ENCODE data around the gene TERB1. TPM values are rescaled to one million over a fixed set of nuclear protein-coding genes. Genes with fewer than 3 reads are reported as not detected.

The TERB1 gene
- total RNA-seq = under 1 TPM; 0.13 to 0.34 TPM

GRCh38 chr16:66801320-66802105 is at the start of gene TERB1:
TERB1 (minus strand) TSS chr16:66801584; CDS start chr16:66796798, 4,786 bp downstream.
- H3K4me3 Mint-ChIP-seq = no peak within 1 kb of the TSS
- peaks cover 51% of the 10 kb centered on the region for H3K36me3 Mint-ChIP-seq (ENCODE audit: low read depth)

GRCh38 chr16:66850115-66850815 is 48.9 kb upstream of the TERB1 start:
- H3K27me3 Mint-ChIP-seq = peaks cover 16% of the 10 kb centered on the region
- no peak for ATAC-seq (replicated peaks)
- no peak overlapping the region for H3K27ac Mint-ChIP-seq

More at GRCh38 chr16:66801320-66802105, at the start of gene TERB1:
- ATAC-seq (replicated peaks) = no peak
- Mint-ChIP-seq H3K27me3 (no peaks in the 10 kb centered on the region), H3K27ac (no peak within 1 kb of the TSS), H3K4me1 (no peaks in the 10 kb centered on the region), H3K9me3 (no peaks in the 10 kb centered on the region)

GRCh38 chr16:66849549-66849948 is 48.2 kb upstream of the TERB1 start:
- H3K9me3 Mint-ChIP-seq = no peaks in the 10 kb centered on the region
- H3K27me3 Mint-ChIP-seq = peaks cover 19% of the 10 kb centered on the region
- no peaks in the 10 kb centered on the region for H3K4me1 Mint-ChIP-seq
- ATAC-seq (replicated peaks) = no peak
- no peak overlapping the region for H3K4me3 Mint-ChIP-seq
- H3K36me3 Mint-ChIP-seq (ENCODE audit: low read depth) = no peaks in the 10 kb centered on the region
- H3K27ac Mint-ChIP-seq = no peak overlapping the region

More at GRCh38 chr16:66850115-66850815, 48.9 kb upstream of the TERB1 start:
- H3K36me3 Mint-ChIP-seq (ENCODE audit: low read depth) = no peaks in the 10 kb centered on the region
- H3K4me1 Mint-ChIP-seq = no peaks in the 10 kb centered on the region
- no peak overlapping the region for H3K4me3 Mint-ChIP-seq
- no peaks in the 10 kb centered on the region for H3K9me3 Mint-ChIP-seq

GRCh38 chr16:66849021-66849420 is 47.6 kb upstream of the TERB1 start:
- Mint-ChIP-seq H3K4me1 (no peaks in the 10 kb centered on the region), H3K27ac (no peak overlapping the region), H3K4me3 (no peak overlapping the region), H3K27me3 (peaks cover 20% of the 10 kb centered on the region), H3K9me3 (no peaks in the 10 kb centered on the region), H3K36me3 (ENCODE audit: low read depth) (no peaks in the 10 kb centered on the region)
- no peak for ATAC-seq (replicated peaks)

DNA sequence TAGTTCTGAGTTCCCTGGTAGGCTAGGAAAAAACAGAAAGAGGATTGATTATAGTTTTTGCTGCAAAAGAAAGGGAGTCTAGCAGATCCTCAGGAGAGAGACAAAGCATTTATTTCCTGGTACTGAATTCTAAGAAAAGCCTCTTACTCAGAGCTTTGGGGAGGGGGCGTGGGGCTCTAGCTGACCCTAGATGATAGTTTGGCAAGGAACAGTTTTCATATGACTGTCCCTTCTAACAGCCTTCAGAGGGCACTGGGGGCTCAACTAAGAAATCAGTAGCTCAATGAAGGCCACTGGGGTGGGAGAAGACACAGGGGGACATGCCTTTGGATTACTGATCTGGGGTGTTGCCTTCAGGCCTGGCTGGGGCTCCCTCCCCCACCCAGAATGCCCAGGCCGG is 46.8 kb upstream of the TERB1 start:
- Mint-ChIP-seq H3K9me3 (no peaks in the 10 kb centered on the region), H3K27ac (peak overlapping the region; percentile 66), H3K27me3 (peaks cover 26% of the 10 kb centered on the region), H3K36me3 (ENCODE audit: low read depth) (no peaks in the 10 kb centered on the region), H3K4me3 (no peak overlapping the region), H3K4me1 (no peaks in the 10 kb centered on the region)
- peak; percentile 34 for ATAC-seq (replicated peaks)

- no peak for ATAC-seq (replicated peaks)
- Mint-ChIP-seq H3K27me3 (peaks cover 31% of the 10 kb centered on the region), H3K9me3 (no peaks in the 10 kb centered on the region), H3K27ac (peak overlapping the region; percentile 66), H3K4me1 (no peaks in the 10 kb centered on the region), H3K4me3 (no peak overlapping the region), H3K36me3 (ENCODE audit: low read depth) (no peaks in the 10 kb centered on the region)
Observed at GRCh38 chr16:66847533-66848067, 46.2 kb upstream of the TERB1 start.

DNA sequence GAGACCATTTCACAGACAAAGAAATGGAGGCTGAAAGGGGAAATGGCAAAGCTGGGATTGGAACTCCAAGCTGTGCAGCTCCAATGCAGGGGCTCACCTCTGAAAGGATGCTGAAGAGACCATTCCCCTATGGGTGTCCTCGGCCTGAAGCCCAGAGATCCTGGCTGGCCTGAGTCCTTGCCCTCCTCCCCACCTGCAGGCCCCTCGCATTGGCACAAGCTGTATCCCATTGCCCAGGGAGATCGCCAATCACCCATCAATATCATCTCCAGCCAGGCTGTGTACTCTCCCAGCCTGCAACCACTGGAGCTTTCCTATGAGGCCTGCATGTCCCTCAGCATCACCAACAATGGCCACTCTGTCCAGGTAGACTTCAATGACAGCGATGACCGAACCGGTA is 45.4 kb upstream of the TERB1 start:
- H3K9me3 Mint-ChIP-seq = no peaks in the 10 kb centered on the region

DNA sequence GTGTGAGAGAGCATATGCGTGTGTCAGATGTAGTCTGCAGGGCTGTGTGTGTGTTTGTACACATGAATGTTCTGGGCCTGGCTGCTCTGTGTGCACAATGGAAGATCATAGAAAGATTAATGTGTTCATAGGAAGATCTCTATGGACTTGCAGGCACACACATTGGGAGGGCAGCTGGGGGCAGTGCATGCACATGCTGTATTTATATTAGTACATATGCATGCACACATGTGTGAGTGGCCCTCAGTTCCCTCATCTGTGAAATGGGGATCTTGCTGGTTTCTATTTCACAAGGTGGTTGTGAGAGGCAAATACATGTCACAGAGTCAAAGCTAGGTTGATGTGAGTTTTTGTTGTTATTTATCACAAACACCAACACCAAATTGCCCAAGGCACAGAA is 44.9 kb upstream of the TERB1 start:
- no peak for ATAC-seq (replicated peaks)
- Mint-ChIP-seq H3K36me3 (ENCODE audit: low read depth) (no peaks in the 10 kb centered on the region), H3K9me3 (no peaks in the 10 kb centered on the region), H3K27ac (no peak overlapping the region), H3K4me1 (no peaks in the 10 kb centered on the region), H3K27me3 (peaks cover 34% of the 10 kb centered on the region), H3K4me3 (no peak overlapping the region)

More for the DNA sequence above, 45.4 kb upstream of the TERB1 start:
- no peak overlapping the region for H3K27ac Mint-ChIP-seq
- no peak overlapping the region for H3K4me3 Mint-ChIP-seq
- ATAC-seq (replicated peaks) = no peak
- no peaks in the 10 kb centered on the region for H3K4me1 Mint-ChIP-seq
- H3K27me3 Mint-ChIP-seq = peaks cover 34% of the 10 kb centered on the region
- H3K36me3 Mint-ChIP-seq (ENCODE audit: low read depth) = no peaks in the 10 kb centered on the region

DNA sequence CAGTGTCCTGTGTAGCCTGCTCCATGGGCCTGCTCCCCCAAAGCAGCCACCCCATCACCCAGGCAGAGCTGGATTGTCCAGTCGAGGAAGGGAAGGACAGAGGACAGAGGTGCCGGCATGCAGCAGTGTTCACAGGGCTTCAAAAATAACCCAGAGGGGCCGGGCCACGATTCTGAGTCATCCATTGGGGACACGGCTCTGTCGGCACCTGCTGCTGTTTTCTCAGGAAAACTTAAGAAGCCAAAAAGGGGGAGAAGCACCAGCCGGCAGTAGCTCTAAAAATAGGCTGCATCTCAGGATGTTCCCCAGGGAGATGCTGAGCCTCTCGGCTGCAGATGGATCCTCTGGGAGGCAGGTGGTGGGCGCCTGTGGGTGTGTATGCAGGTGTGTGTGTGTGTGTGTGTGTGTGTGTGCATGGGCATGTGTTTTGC is 44.4 kb upstream of the TERB1 start:
- H3K9me3 Mint-ChIP-seq = no peaks in the 10 kb centered on the region
- no peak for ATAC-seq (replicated peaks)
- H3K36me3 Mint-ChIP-seq (ENCODE audit: low read depth) = no peaks in the 10 kb centered on the region
- H3K4me1 Mint-ChIP-seq = no peaks in the 10 kb centered on the region
- H3K27ac Mint-ChIP-seq = no peak overlapping the region
- H3K27me3 Mint-ChIP-seq = peaks cover 32% of the 10 kb centered on the region
- H3K4me3 Mint-ChIP-seq = no peak overlapping the region

DNA sequence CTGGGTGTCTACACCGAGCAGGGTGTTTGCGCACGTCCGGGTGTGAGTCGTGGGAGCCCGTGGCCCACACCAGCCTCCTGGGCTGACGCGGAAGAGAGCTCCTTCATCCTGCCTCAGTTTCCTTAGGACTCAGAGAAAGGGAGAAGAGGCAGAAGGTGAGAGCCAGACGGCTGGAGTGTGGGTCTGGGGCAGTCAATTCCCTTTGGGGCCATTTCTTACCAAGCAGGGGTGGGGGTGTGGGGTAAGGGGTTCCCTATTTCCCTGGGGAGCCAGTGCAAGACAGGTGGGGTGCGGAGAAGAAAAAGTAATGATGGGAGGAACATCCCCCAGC is 43.7 kb upstream of the TERB1 start:
- Mint-ChIP-seq H3K4me1 (no peaks in the 10 kb centered on the region), H3K27me3 (peaks cover 31% of the 10 kb centered on the region), H3K9me3 (no peaks in the 10 kb centered on the region), H3K27ac (no peak overlapping the region), H3K4me3 (no peak overlapping the region), H3K36me3 (ENCODE audit: low read depth) (no peaks in the 10 kb centered on the region)
- ATAC-seq (replicated peaks) = no peak

- no peaks in the 10 kb centered on the region for H3K4me1 Mint-ChIP-seq
- H3K4me3 Mint-ChIP-seq = peak within 1 kb of the TSS; percentile 57
- H3K27me3 Mint-ChIP-seq = peaks cover 31% of the 10 kb centered on the region
- H3K27ac Mint-ChIP-seq = no peak within 1 kb of the TSS
- H3K36me3 Mint-ChIP-seq (ENCODE audit: low read depth) = no peaks in the 10 kb centered on the region
- no peaks in the 10 kb centered on the region for H3K9me3 Mint-ChIP-seq
- ATAC-seq (replicated peaks) = no peak
Observed at GRCh38 chr16:66844342-66845079, 43.1 kb upstream of the TERB1 start, which contains the start of gene CA7. CA7 (plus strand) TSS chr16:66844414; CDS start chr16:66844488, 74 bp downstream.

DNA sequence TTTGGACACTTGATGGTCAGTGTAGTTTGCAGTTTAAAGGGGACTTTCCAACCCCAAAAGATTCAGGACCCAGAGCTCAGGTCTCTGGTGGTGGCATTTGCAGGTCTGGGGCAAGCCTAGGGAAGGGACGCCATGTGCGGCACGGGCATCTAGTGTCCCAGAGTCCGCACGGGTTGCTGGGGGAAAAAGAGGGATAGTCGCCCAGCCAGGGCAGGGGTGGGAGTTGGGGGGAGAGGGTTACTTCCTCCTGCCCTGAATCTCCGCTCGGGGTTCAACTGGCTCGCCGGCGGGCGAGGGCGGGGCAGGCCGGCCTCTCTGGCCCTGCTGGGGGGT is 42.6 kb upstream of the TERB1 start:
- Mint-ChIP-seq H3K27ac (no peak overlapping the region), H3K4me1 (no peaks in the 10 kb centered on the region), H3K4me3 (peak overlapping the region; percentile 57), H3K36me3 (ENCODE audit: low read depth) (no peaks in the 10 kb centered on the region), H3K9me3 (no peaks in the 10 kb centered on the region), H3K27me3 (peaks cover 31% of the 10 kb centered on the region)
- ATAC-seq (replicated peaks) = no peak

DNA sequence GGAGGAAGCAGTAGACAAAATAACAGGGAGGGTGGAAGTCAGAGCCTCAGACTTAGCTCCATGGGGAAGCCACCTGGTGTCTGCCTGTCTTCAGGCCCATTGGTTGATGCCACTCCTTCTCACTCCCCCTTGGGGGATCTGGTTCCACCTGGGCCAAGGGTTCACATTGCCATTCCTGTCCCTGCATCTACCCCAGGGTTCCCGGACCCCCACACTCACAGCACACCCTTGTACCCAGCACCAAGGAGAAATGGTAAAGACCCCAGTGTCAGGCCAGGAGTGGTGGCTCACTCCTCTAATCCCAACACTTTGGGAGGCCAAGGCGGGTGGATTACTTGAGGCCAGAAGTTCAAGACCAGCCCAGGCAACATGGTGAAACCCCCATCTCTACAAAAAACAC is 41.8 kb upstream of the TERB1 start:
- no peaks in the 10 kb centered on the region for H3K4me1 Mint-ChIP-seq
- peaks cover 37% of the 10 kb centered on the region for H3K27me3 Mint-ChIP-seq
- no peaks in the 10 kb centered on the region for H3K36me3 Mint-ChIP-seq (ENCODE audit: low read depth)
- H3K9me3 Mint-ChIP-seq = no peaks in the 10 kb centered on the region
- no peak overlapping the region for H3K27ac Mint-ChIP-seq
- no peak overlapping the region for H3K4me3 Mint-ChIP-seq
- no peak for ATAC-seq (replicated peaks)

DNA sequence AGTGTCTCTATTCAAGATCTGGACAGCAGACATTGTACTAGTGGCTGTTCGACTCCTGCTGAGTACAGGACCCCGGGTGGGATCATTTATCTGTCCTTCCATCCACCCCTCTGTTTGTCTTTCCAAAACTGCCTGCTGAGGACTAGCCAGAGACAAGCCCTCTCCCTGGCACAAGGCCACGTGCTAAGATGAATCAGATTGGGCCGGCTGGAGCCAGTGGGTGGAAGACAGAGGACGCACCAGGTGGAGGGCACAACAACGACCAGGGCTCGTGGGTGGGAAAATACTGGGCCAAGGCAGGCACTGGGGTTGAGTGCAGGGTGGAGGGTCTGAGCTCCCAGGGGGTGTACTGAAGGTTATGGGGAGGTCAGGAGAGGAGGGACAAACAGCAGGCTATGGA is 41.4 kb upstream of the TERB1 start:
- peaks cover 38% of the 10 kb centered on the region for H3K27me3 Mint-ChIP-seq
- H3K4me3 Mint-ChIP-seq = no peak overlapping the region
- H3K9me3 Mint-ChIP-seq = no peaks in the 10 kb centered on the region
- H3K27ac Mint-ChIP-seq = no peak overlapping the region
- H3K4me1 Mint-ChIP-seq = no peaks in the 10 kb centered on the region
- no peaks in the 10 kb centered on the region for H3K36me3 Mint-ChIP-seq (ENCODE audit: low read depth)
- no peak for ATAC-seq (replicated peaks)

Measured in activated T-helper 17 cell treated with anti-CD3 and anti-CD28 coated beads, Interleukin-2, amount 50 U/mL, for 72 hours (primary cell).